ENCODE measurements around the gene SLC25A42.

The SLC25A42 gene

GRCh38 chr19:19075126-19075525 lies 11.3 kb downstream of the SLC25A42 start:
- no peak overlapping the region for H3K18ac ChIP-seq (ENCODE audit: low read length)
- WGBS (ENCODE audit: extremely low coverage, insufficient coverage, insufficient read length), result no CpG with 5 or more reads among the region's 8 CpGs

GRCh38 chr19:19076476-19076875 lies 12.7 kb downstream of the SLC25A42 start:
- Histone ChIP-seq H3K36me3 (ENCODE audit: control insufficient read depth in 1 of 2, insufficient read depth in 2 of 2, low read length in 2 of 2) (no peaks in the 10 kb centered on the region), H3K4me1 (ENCODE audit: control insufficient read depth in 1 of 2, insufficient read depth in 2 of 2, low read length in 2 of 2) (peaks cover 0 to under 1% of the 10 kb centered on the region in 2 experiments), H2BK12ac (ENCODE audit: low read length) (no peak overlapping the region), H2AK5ac (ENCODE audit: low read length) (no peak overlapping the region), H3K4me3 (ENCODE audit: low read depth, low read length) (no peak overlapping the region), H3K9ac (ENCODE audit: low read length) (no peak overlapping the region), H3K14ac (ENCODE audit: low read length) (no peak overlapping the region), H3K9me3 (ENCODE audit: insufficient read depth, low read depth, low read length) (peaks cover 4% of the 10 kb centered on the region), H2BK120ac (ENCODE audit: insufficient read depth, low read length, poor library complexity) (no peak overlapping the region), H4K12ac (ENCODE audit: low read depth, low read length) (no peak overlapping the region), H3K4me2 (ENCODE audit: low read length) (no peak overlapping the region), H2BK5ac (ENCODE audit: low read depth, low read length, poor library complexity) (no peak overlapping the region), H3K79me2 (ENCODE audit: control insufficient read depth, insufficient read depth, low read length, poor library complexity) (no peaks in the 10 kb centered on the region), H3K27me3 (ENCODE audit: insufficient read depth, low read length) (no peaks in the 10 kb centered on the region), H3K18ac (ENCODE audit: low read length) (no peak overlapping the region), H3K27ac (ENCODE audit: low read depth, low read length) (no peak overlapping the region), H2AFZ (ENCODE audit: insufficient read depth, low read length, poor library complexity) (no peak overlapping the region), H4K91ac (ENCODE audit: low read depth, low read length) (no peak overlapping the region), H3K23ac (ENCODE audit: low read length) (no peak overlapping the region), H3K4ac (ENCODE audit: low read depth, low read length) (no peak overlapping the region), H3K79me1 (ENCODE audit: low read length) (no peaks in the 10 kb centered on the region), H4K8ac (ENCODE audit: low read depth, low read length) (no peak overlapping the region)
- no CpG with 5 or more reads among the region's 1 CpG for WGBS (ENCODE audit: extremely low coverage, insufficient coverage, insufficient read length)
- no peak for DNase-seq

More at GRCh38 chr19:19075126-19075525, 11.3 kb downstream of the SLC25A42 start:
- Histone ChIP-seq H2BK5ac (ENCODE audit: low read depth, low read length, poor library complexity) (no peak overlapping the region), H2AK5ac (ENCODE audit: low read length) (no peak overlapping the region), H2BK120ac (ENCODE audit: insufficient read depth, low read length, poor library complexity) (no peak overlapping the region), H2BK12ac (ENCODE audit: low read length) (no peak overlapping the region), H3K4me1 (ENCODE audit: control insufficient read depth in 1 of 2, insufficient read depth in 2 of 2, low read length in 2 of 2) (no peaks in the 10 kb centered on the region), H3K27ac (ENCODE audit: low read depth, low read length) (no peak overlapping the region), H3K4ac (ENCODE audit: low read depth, low read length) (no peak overlapping the region), H3K79me1 (ENCODE audit: low read length) (no peaks in the 10 kb centered on the region), H4K12ac (ENCODE audit: low read depth, low read length) (no peak overlapping the region), H3K4me3 (ENCODE audit: low read depth, low read length) (no peak overlapping the region), H3K9ac (ENCODE audit: low read length) (no peak overlapping the region), H2AFZ (ENCODE audit: insufficient read depth, low read length, poor library complexity) (no peak overlapping the region), H3K36me3 (ENCODE audit: control insufficient read depth in 1 of 2, insufficient read depth in 2 of 2, low read length in 2 of 2) (no peaks in the 10 kb centered on the region), H3K9me3 (ENCODE audit: insufficient read depth, low read depth, low read length) (peaks cover 4% of the 10 kb centered on the region), H3K27me3 (ENCODE audit: insufficient read depth, low read length) (no peaks in the 10 kb centered on the region), H3K4me2 (ENCODE audit: low read length) (no peak overlapping the region), H4K91ac (ENCODE audit: low read depth, low read length) (no peak overlapping the region), H3K23ac (ENCODE audit: low read length) (no peak overlapping the region), H3K14ac (ENCODE audit: low read length) (no peak overlapping the region), H3K79me2 (ENCODE audit: control insufficient read depth, insufficient read depth, low read length, poor library complexity) (no peaks in the 10 kb centered on the region), H4K8ac (ENCODE audit: low read depth, low read length) (no peak overlapping the region)
- DNase-seq, result no peak

- Histone ChIP-seq H3K36me3 (ENCODE audit: control insufficient read depth in 1 of 2, insufficient read depth in 2 of 2, low read length in 2 of 2) (no peaks in the 10 kb centered on the region), H3K27ac (ENCODE audit: low read depth, low read length) (no peak overlapping the region), H3K9ac (ENCODE audit: low read length) (no peak overlapping the region), H2BK120ac (ENCODE audit: insufficient read depth, low read length, poor library complexity) (no peak overlapping the region), H2AK5ac (ENCODE audit: low read length) (no peak overlapping the region), H3K4me1 (ENCODE audit: control insufficient read depth in 1 of 2, insufficient read depth in 2 of 2, low read length in 2 of 2) (peaks cover 0 to 3% of the 10 kb centered on the region in 2 experiments), H3K18ac (ENCODE audit: low read length) (no peak overlapping the region), H3K23ac (ENCODE audit: low read length) (no peak overlapping the region), H4K91ac (ENCODE audit: low read depth, low read length) (no peak overlapping the region), H2AFZ (ENCODE audit: insufficient read depth, low read length, poor library complexity) (no peak overlapping the region), H2BK5ac (ENCODE audit: low read depth, low read length, poor library complexity) (no peak overlapping the region), H3K14ac (ENCODE audit: low read length) (no peak overlapping the region), H3K27me3 (ENCODE audit: insufficient read depth, low read length) (no peaks in the 10 kb centered on the region), H2BK12ac (ENCODE audit: low read length) (no peak overlapping the region), H3K4me3 (ENCODE audit: low read depth, low read length) (no peak overlapping the region), H3K79me2 (ENCODE audit: control insufficient read depth, insufficient read depth, low read length, poor library complexity) (no peaks in the 10 kb centered on the region), H3K4me2 (ENCODE audit: low read length) (no peak overlapping the region), H3K4ac (ENCODE audit: low read depth, low read length) (no peak overlapping the region), H4K12ac (ENCODE audit: low read depth, low read length) (no peak overlapping the region), H3K79me1 (ENCODE audit: low read length) (no peaks in the 10 kb centered on the region), H3K9me3 (ENCODE audit: insufficient read depth, low read depth, low read length) (peaks cover 6% of the 10 kb centered on the region), H4K8ac (ENCODE audit: low read depth, low read length) (no peak overlapping the region)
- no CpG with 5 or more reads among the region's 7 CpGs for WGBS (ENCODE audit: extremely low coverage, insufficient coverage, insufficient read length)
- DNase-seq, result no peak
Measured at GRCh38 chr19:19077103-19077502, 13.3 kb downstream of the SLC25A42 start.

- Histone ChIP-seq H3K9ac (ENCODE audit: low read length) (no peak overlapping the region), H4K8ac (ENCODE audit: low read depth, low read length) (no peak overlapping the region), H2BK5ac (ENCODE audit: low read depth, low read length, poor library complexity) (no peak overlapping the region), H3K4ac (ENCODE audit: low read depth, low read length) (no peak overlapping the region), H4K91ac (ENCODE audit: low read depth, low read length) (no peak overlapping the region), H2BK120ac (ENCODE audit: insufficient read depth, low read length, poor library complexity) (no peak overlapping the region), H3K79me2 (ENCODE audit: control insufficient read depth, insufficient read depth, low read length, poor library complexity) (no peaks in the 10 kb centered on the region), H3K23ac (ENCODE audit: low read length) (no peak overlapping the region), H2AK5ac (ENCODE audit: low read length) (no peak overlapping the region), H3K27me3 (ENCODE audit: insufficient read depth, low read length) (no peaks in the 10 kb centered on the region), H3K14ac (ENCODE audit: low read length) (no peak overlapping the region), H3K36me3 (ENCODE audit: control insufficient read depth in 1 of 2, insufficient read depth in 2 of 2, low read length in 2 of 2) (no peaks in the 10 kb centered on the region), H3K27ac (ENCODE audit: low read depth, low read length) (no peak overlapping the region), H2AFZ (ENCODE audit: insufficient read depth, low read length, poor library complexity) (no peak overlapping the region), H2BK12ac (ENCODE audit: low read length) (no peak overlapping the region), H3K4me2 (ENCODE audit: low read length) (no peak overlapping the region), H3K4me1 (ENCODE audit: control insufficient read depth in 1 of 2, insufficient read depth in 2 of 2, low read length in 2 of 2) (peaks cover 0 to 3% of the 10 kb centered on the region in 2 experiments), H3K9me3 (ENCODE audit: insufficient read depth, low read depth, low read length) (peaks cover 6% of the 10 kb centered on the region), H3K79me1 (ENCODE audit: low read length) (no peaks in the 10 kb centered on the region), H4K12ac (ENCODE audit: low read depth, low read length) (no peak overlapping the region), H3K4me3 (ENCODE audit: low read depth, low read length) (no peak overlapping the region), H3K18ac (ENCODE audit: low read length) (no peak overlapping the region)
- no peak for DNase-seq
- WGBS (ENCODE audit: extremely low coverage, insufficient coverage, insufficient read length), result no CpG with 5 or more reads among the region's 6 CpGs
Measured at GRCh38 chr19:19078801-19079200, 15.0 kb downstream of the SLC25A42 start.

All from trophoblast cell (in vitro differentiated cells and primary cell).